Right atrium auricular region (tissue), 2 donors: ENCODE results near the gene BCL11A. TPM values are rescaled to one million over a fixed set of nuclear protein-coding genes. Genes with fewer than 3 reads are reported as not detected.

Source experiments
- DNase-seq: peaks from one replicate; pipeline ENCODE4 v3.0.0-alpha.2; 2019; ENCODE audit warnings: low spot score
- H3K27ac ChIP-seq, 2 donors: fragments of 200-600 bp; sonication (generic); 1 replicate in 1 of 2; 2 replicates in 1 of 2; pipeline ENCODE4 v1.5.1; 2016 to 2019
- H3K27me3 ChIP-seq, 2 donors: fragments of 200-600 bp; sonication (generic); one replicate each; pipeline versions ENCODE4 v1.5.1 to v1.6.0; 2017 to 2019
- H3K36me3 ChIP-seq: fragments of 200-600 bp; sonication (generic); one replicate; pipeline ENCODE4 v1.5.1; 2016
- H3K4me1 ChIP-seq, 2 donors: fragments of 200-600 bp; sonication (generic); one replicate each; pipeline versions ENCODE4 v1.5.1 to v1.6.0; 2017 to 2019
- H3K4me3 ChIP-seq, 2 donors: fragments of 200-600 bp; sonication (generic); 1 replicate in 1 of 2; 2 replicates in 1 of 2; pipeline ENCODE4 v1.5.1; 2017 to 2019; ENCODE audit warnings: mild to moderate bottlenecking in 1 of 2, moderate library complexity in 1 of 2
- H3K9me3 ChIP-seq, 2 donors: fragments of 200-600 bp; sonication (generic); one replicate each; pipeline ENCODE4 v1.5.1; 2019
- CTCF ChIP-seq, 2 donors: fragments of 200-600 bp; sonication (generic); IDR thresholded peaks; one replicate each; pipeline ENCODE4 v1.5.1; 2019; ENCODE audit warnings: antibody characterized with exemption in 2 of 2
- total RNA-seq, 2 donors: library from RNA; depleted of rRNA; stranded (reverse); fragments of >200 nt; gene quantifications; one replicate each; pipeline ENCODE4 v1.1.0, GENCODE V29; 2016

Gene BCL11A
- total RNA-seq, 2 donors from 2014 or later, result 2.2 to 3.3 TPM

- no peak for TF ChIP-seq CTCF (IDR thresholded peaks at IDR 0.05)
- no peak for DNase-seq
- H3K4me1 ChIP-seq, result peaks cover 0 to 14% of the 10 kb centered on the region in 2 donors
- H3K36me3 ChIP-seq, result no peaks in the 10 kb centered on the region
- H3K4me3 ChIP-seq, result no peak overlapping the region
- no peaks in the 10 kb centered on the region for H3K9me3 ChIP-seq
- H3K27ac ChIP-seq, result no peak overlapping the region
- peaks cover 0 to 5% of the 10 kb centered on the region in 2 donors for H3K27me3 ChIP-seq
These were observed 17.7 kb downstream of the BCL11A start for GRCh38 chr2:60535685-60536312.

- no peak overlapping the region for H3K27ac ChIP-seq
- no peaks in the 10 kb centered on the region for H3K9me3 ChIP-seq
- TF ChIP-seq CTCF (IDR thresholded peaks at IDR 0.05), result no peak
- no peak for DNase-seq
- no peak overlapping the region for H3K4me3 ChIP-seq
- H3K27me3 ChIP-seq, result peaks cover 0 to 5% of the 10 kb centered on the region in 2 donors
- H3K36me3 ChIP-seq, result no peaks in the 10 kb centered on the region
- peaks cover 0 to 21% of the 10 kb centered on the region in 2 donors for H3K4me1 ChIP-seq
These were observed 18.4 kb downstream of the BCL11A start for GRCh38 chr2:60534892-60535684.

GRCh38 chr2:60534052-60534685 lies 19.3 kb downstream of the BCL11A start:
- TF ChIP-seq CTCF (IDR thresholded peaks at IDR 0.05), result no peak
- no peak overlapping the region for H3K27ac ChIP-seq
- H3K9me3 ChIP-seq, result no peaks in the 10 kb centered on the region
- peaks cover 0 to 5% of the 10 kb centered on the region in 2 donors for H3K27me3 ChIP-seq
- H3K36me3 ChIP-seq, result no peaks in the 10 kb centered on the region
- no peak overlapping the region for H3K4me3 ChIP-seq
- H3K4me1 ChIP-seq, result peaks cover 0 to 24% of the 10 kb centered on the region in 2 donors
- no peak for DNase-seq

GRCh38 chr2:60533101-60534051 lies 20.1 kb downstream of the BCL11A start:
- Histone ChIP-seq H3K9me3 (no peaks in the 10 kb centered on the region), H3K4me3 (no peak overlapping the region), H3K27ac (no peak overlapping the region), H3K4me1 (peaks cover 0 to 24% of the 10 kb centered on the region in 2 donors), H3K36me3 (no peaks in the 10 kb centered on the region), H3K27me3 (peaks cover 0 to 5% of the 10 kb centered on the region in 2 donors)
- no peak for DNase-seq
- TF ChIP-seq CTCF (IDR thresholded peaks at IDR 0.05), result no peak

- Histone ChIP-seq H3K4me3 (no peak overlapping the region), H3K4me1 (peaks cover 0 to 24% of the 10 kb centered on the region in 2 donors), H3K36me3 (no peaks in the 10 kb centered on the region), H3K9me3 (no peaks in the 10 kb centered on the region), H3K27me3 (peaks cover 0 to 2% of the 10 kb centered on the region in 2 donors), H3K27ac (no peak overlapping the region)
- TF ChIP-seq CTCF (IDR thresholded peaks at IDR 0.05), result no peak
- DNase-seq, result no peak
These were observed 21.0 kb downstream of the BCL11A start for GRCh38 chr2:60532421-60532820.
